Measurements from ENCODE around the gene INTS15. TPM values are rescaled to one million over a fixed set of nuclear protein-coding genes. Genes with fewer than 3 reads are reported as not detected.

INTS15 gene
- polyA plus RNA-seq, 1 of the 3 experiments (the other 2 are of a cell fraction) = 39.1 TPM

DNA sequence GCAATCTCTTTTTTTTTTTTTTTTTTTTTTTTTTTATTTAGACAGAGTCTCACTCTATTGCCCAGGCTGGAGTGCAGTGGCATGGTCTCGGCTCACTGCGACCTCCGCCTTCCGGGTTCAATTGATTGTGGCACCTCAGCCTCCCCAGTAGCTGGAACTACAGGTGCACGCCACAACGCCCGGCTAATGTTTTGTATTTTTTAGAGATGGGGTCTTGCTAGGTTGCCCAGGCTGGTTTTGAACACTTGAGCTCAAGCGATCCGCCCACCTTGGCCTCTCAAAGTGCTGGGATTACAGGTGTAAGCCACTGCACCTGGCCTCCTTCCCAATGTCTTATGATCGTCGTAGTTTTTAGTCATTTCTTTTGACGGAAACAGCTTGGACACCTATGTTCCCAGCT, 19.0 kb downstream of the INTS15 start:
- H3K79me2 ChIP-seq (ENCODE audit: insufficient read depth) = no peaks in the 10 kb centered on the region
- peaks cover 4% of the 10 kb centered on the region for H3F3A ChIP-seq (replicated peaks; ENCODE audit: insufficient read depth)
- POLR2A ChIA-PET = no interaction called here
- H3K4me1 ChIP-seq (ENCODE audit: control insufficient read depth in 1 of 2, insufficient read depth in 2 of 2, low read depth in 1 of 2, low read length in 1 of 2) = no peaks in the 10 kb centered on the region
- H2AFZ ChIP-seq (ENCODE audit: low read depth) = no peak overlapping the region
- no peak overlapping the region for H3K4me2 ChIP-seq
- no peaks in the 10 kb centered on the region for H3K27me3 ChIP-seq (ENCODE audit: insufficient read depth)
- no peaks in the 10 kb centered on the region for H3K9me3 ChIP-seq
- H3K27ac ChIP-seq (ENCODE audit: low read depth in 2 of 2, low read length in 1 of 2) = no peak overlapping the region
- H3K36me3 ChIP-seq (replicated peaks in 1 of 2; ENCODE audit: control insufficient read depth in 1 of 2, insufficient read depth in 2 of 2, low read length in 1 of 2) = peaks cover 4 to 15% of the 10 kb centered on the region in 2 experiments
- H3K4me3 ChIP-seq (ENCODE audit: low read depth in 2 of 2, low read length in 1 of 2) = no peak overlapping the region
- TF ChIP-seq EZH2phosphoT487 (IDR thresholded peaks at IDR 0.05; ENCODE audit: borderline replicate concordance, low read depth) (no peak), PBX3 (IDR thresholded peaks at IDR 0.05) (no peak), FOXJ3 (CRISPR knock-in tag; IDR thresholded peaks at IDR 0.05) (no peak), MEF2A (IDR thresholded peaks at IDR 0.05; ENCODE audit: borderline replicate concordance, low read depth) (no peak), CTCF (IDR thresholded peaks at IDR 0.05) (no peak), USF2 (IDR thresholded peaks at IDR 0.05; ENCODE audit: borderline replicate concordance, low read depth, low read length) (no peak), SIN3A (IDR thresholded peaks at IDR 0.05; ENCODE audit: borderline replicate concordance, low read depth, low read length) (no peak), RAD21 (IDR thresholded peaks at IDR 0.05; ENCODE audit: low read length) (no peak), GABPA (IDR thresholded peaks at IDR 0.05; ENCODE audit: low read depth) (no peak), SMC3 (IDR thresholded peaks at IDR 0.05; ENCODE audit: low read depth, low read length) (no peak)
- TF ChIP-seq, protein P1, sequence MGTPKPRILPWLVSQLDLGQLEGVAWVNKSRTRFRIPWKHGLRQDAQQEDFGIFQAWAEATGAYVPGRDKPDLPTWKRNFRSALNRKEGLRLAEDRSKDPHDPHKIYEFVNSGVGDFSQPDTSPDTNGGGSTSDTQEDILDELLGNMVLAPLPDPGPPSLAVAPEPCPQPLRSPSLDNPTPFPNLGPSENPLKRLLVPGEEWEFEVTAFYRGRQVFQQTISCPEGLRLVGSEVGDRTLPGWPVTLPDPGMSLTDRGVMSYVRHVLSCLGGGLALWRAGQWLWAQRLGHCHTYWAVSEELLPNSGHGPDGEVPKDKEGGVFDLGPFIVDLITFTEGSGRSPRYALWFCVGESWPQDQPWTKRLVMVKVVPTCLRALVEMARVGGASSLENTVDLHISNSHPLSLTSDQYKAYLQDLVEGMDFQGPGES (IDR thresholded peaks at IDR 0.05; ENCODE audit: low read depth, low read length) = no peak
- H3K9ac ChIP-seq = no peak overlapping the region
- H3K9me2 ChIP-seq = no peaks in the 10 kb centered on the region
- WGBS (ENCODE audit: low lambda C conversion rate) = 97% methylated on average over 12 of the region's 12 CpGs
- no peak for DNase-seq
- CTCF ChIA-PET = interaction anchor here (1.5 to 2.6 kb wide), 2 partner anchors 19 to 93 kb away, joined by 3 to 15 read pairs; partner anchors contain the start of gene INTS15
- H4K20me1 ChIP-seq (ENCODE audit: insufficient read depth) = no peaks in the 10 kb centered on the region

GRCh38 chr7:6612819-6613218, 23.0 kb downstream of the INTS15 start:
- ChIA-PET POLR2A (no interaction called here), CTCF (no interaction called here)
- Histone ChIP-seq H3K4me2 (no peak overlapping the region), H3K9me3 (no peaks in the 10 kb centered on the region), H3K9me2 (no peaks in the 10 kb centered on the region), H3K27ac (ENCODE audit: low read depth in 2 of 2, low read length in 1 of 2) (no peak overlapping the region), H4K20me1 (ENCODE audit: insufficient read depth) (no peaks in the 10 kb centered on the region), H3K4me1 (ENCODE audit: control insufficient read depth in 1 of 2, insufficient read depth in 2 of 2, low read depth in 1 of 2, low read length in 1 of 2) (peaks cover 0 to 13% of the 10 kb centered on the region in 2 experiments; a peak in 2 of 4 replicates), H3K27me3 (ENCODE audit: insufficient read depth) (no peaks in the 10 kb centered on the region), H3K36me3 (replicated peaks in 1 of 2; ENCODE audit: control insufficient read depth in 1 of 2, insufficient read depth in 2 of 2, low read length in 1 of 2) (peaks cover 0 to 6% of the 10 kb centered on the region in 2 experiments), H3K9ac (no peak overlapping the region), H2AFZ (ENCODE audit: low read depth) (no peak overlapping the region), H3F3A (replicated peaks; ENCODE audit: insufficient read depth) (peaks cover 4% of the 10 kb centered on the region), H3K4me3 (ENCODE audit: low read depth in 2 of 2, low read length in 1 of 2) (no peak overlapping the region), H3K79me2 (ENCODE audit: insufficient read depth) (no peaks in the 10 kb centered on the region)
- DNase-seq = no peak
- 79% methylated on average over 7 of the region's 7 CpGs for WGBS (ENCODE audit: low lambda C conversion rate)
- TF ChIP-seq GATA2 (CRISPR knock-in tag; IDR thresholded peaks at IDR 0.05) (no peak), SIN3A (IDR thresholded peaks at IDR 0.05; ENCODE audit: borderline replicate concordance, low read depth, low read length) (no peak), NRF1 (IDR thresholded peaks at IDR 0.05; ENCODE audit: low read depth, low read length) (no peak)
